HG02759 (cell line): ENCODE data around the gene TRIM44.

Source experiments
- ATAC-seq: cut with Tn5 transposase; IDR thresholded peaks from one replicate; pipeline ENCODE4 v1.9.1; 2021; ENCODE audit warnings: mild to moderate bottlenecking, moderate library complexity; ENCODE audit not compliant: unreplicated experiment

TRIM44 gene

GRCh38 chr11:35671396-35672127, 9.0 kb downstream of the TRIM44 start:
- no peak for ATAC-seq

- ATAC-seq, result no peak
Measured at GRCh38 chr11:35672608-35673007, 10.0 kb downstream of the TRIM44 start.

DNA sequence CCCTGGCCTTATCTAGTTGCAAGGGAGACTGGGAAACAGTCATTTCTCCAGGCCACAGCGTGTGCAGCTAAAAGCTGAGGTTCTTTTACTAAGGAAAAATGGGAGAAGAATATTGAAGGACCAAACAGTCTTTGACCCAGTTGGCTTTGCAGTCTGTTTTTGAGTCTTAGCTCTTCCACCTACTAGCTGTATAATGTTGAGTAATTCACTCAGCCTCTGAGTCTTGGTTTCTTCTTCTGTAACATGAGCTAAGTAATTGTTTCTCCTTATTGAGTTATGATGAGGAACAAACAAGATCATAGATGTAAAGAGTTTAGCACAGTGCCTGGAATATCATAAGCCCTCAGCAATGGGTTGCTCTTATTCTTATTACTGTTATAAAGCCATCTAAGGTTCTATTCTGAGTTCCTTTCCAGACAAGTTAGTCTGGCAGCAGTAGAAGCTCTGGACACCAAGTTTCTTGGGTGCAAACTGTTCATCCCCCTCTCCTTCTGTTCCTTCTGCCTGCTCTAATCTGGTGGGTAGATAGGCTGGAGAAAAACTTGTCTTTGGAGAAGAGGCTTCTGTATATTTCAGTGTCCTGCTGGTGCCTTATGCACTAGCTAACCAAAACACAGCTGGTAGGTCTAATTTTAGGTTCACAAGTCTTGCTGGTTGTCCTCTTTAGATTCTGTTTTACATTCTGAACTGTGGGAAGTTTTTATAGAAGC, 13.5 kb downstream of the TRIM44 start:
- peak; percentile 62 for ATAC-seq

DNA sequence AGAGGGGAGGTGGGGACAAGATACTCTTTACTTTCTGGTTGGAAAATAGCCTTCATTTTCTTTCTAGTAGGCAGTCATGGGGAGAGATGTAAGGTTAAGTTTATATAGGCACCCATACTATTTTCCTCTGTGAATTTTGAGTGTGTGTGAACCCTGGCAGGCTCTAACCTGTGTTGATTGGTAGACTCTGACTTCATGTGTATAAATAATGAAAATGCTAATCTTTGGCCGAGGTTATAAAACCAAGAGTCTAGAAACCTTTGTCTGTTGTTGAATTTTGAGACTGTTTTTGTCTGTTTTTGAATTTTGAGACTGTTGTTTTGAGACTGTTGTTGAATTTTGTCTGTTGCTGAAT, 14.0 kb downstream of the TRIM44 start:
- no peak for ATAC-seq

GRCh38 chr11:35677904-35678303, 15.3 kb downstream of the TRIM44 start:
- no peak for ATAC-seq

- ATAC-seq, result no peak
Measured at GRCh38 chr11:35678471-35678870, 15.9 kb downstream of the TRIM44 start.

DNA sequence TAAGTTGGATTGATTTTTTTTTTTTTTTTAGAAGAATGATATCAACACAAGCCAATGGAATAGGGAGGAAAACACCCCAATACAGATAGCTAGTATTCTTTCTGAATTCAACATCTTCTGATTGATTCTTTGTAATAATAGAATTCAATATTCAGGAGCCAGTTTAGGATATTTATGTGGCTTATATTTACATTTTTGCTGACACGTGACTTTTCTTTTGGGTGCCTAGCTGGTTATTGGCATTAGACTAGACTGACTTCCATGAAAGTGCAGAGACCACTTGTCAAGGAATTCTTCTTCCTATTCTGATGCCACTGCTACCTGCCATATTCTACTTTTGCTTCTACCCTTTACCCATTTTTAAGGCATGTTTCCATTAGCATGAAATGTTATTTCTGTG, 16.4 kb downstream of the TRIM44 start:
- ATAC-seq, result no peak

DNA sequence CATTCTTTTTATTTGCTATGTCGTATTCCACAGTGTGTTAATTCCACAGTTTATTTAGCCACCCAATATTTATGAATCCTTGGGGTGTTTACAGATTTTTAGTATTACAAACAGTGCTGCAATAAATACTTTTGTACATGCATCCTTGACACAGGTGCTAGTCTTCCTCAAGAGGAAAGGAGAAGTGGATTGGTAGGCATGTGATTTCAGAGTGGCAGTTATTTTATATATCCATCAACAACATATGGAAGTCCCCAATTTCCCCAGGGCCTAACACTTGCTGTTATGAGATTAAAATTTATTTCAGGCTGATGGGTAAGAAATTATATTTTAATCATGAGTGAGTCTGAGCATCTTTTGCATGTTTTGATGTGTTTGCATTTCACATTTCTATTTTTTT, 17.9 kb downstream of the TRIM44 start:
- ATAC-seq, result no peak

DNA sequence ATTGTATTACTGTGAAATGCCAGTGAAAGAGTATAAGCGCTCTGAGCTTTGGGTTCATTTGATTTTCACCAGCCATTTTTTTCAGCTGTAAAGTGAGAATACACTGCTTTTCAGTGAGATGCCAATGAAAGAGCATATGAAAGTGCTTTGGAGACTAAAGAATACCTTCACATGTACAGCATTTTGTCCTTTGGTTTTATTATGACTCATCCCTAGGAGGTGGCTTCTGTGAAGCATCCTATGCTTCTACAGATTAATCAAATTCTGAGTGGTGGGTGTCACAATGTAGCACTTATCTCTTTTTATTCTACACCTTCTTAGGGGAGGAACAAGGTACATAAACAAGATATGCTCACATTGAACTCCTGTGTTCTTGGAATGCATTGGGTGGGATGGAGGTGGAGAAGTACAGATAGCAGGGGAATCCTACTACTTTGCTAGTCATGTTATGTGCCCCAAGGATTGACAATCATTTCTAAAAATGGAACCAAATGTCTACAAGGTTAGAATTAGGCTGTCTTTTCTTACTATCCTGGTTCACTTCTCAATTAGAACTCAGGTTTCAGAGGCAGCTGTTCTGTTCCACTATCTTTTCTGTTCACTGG, 18.7 kb downstream of the TRIM44 start:
- ATAC-seq, result peak; percentile 40

DNA sequence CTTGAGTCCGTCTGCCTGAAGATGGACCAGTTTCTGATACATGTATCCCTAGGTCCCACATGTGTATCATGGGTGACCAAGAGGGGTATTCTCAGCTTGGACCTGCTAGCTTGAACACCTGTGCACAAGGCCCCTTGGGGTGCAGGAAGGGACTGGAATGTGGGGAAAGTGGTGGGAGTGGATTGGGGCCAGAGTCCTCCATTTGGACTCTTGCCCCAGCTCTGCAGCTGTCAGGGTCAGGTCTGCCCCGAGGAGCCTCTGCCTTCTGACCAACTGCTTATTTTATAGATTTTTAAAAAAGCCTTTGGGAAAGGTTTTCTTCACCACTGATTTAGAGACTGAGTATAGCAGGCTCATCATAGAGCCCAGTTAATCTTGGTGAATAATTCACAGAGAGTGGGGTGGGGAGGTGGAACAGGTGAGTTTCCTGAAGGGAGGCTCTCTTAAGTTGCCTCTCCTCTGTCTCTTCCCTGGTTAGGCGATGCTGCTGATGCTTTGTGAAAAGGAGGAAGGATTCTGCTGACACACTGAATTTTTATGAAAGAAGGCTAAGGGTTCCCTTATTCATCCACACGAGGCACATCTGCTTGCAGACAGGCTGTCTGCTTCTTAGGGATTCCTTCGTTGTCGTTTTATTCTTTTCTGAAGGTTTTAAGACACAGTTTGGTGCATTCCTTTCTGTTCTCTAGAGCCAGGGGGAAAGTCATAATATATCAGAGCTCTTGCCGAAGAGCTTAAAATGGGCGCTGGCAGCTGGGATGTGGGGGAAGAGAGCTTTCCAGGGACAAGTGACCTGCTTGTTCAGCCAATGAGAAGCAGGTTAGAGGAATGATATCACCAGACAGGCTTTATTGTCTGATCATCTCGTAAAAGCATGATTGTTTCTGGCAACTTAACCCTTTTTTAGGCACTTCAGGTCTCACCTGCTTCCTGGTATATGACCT, 19.9 kb downstream of the TRIM44 start:
- ATAC-seq, result no peak

- ATAC-seq, result peak; percentile 54
Measured at GRCh38 chr11:35683728-35684339, 21.3 kb downstream of the TRIM44 start.

DNA sequence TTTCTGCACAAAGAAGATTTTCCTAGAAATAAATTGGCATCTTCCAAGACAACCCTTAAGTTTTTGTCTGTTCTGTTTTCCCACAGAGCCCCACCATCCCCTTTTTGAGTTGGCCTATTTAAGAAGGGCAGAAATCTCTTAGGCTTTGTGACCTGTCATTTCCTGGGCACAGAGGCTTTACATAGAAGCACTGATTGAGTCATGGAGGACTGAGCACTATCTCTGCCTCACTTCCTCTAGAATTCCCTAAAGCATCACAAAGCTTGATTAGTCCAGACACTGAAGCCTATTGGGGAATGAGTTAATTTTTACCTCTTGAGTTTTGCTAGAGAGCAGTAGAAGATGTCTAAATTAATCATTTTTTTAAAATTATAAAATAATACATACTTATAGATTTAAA, 25.4 kb downstream of the TRIM44 start:
- ATAC-seq, result peak; percentile 42

- ATAC-seq, result no peak
Measured at GRCh38 chr11:35689081-35689996, 26.8 kb downstream of the TRIM44 start.

- no peak for ATAC-seq
Measured at GRCh38 chr11:35702126-35702525, 39.6 kb downstream of the TRIM44 start.

DNA sequence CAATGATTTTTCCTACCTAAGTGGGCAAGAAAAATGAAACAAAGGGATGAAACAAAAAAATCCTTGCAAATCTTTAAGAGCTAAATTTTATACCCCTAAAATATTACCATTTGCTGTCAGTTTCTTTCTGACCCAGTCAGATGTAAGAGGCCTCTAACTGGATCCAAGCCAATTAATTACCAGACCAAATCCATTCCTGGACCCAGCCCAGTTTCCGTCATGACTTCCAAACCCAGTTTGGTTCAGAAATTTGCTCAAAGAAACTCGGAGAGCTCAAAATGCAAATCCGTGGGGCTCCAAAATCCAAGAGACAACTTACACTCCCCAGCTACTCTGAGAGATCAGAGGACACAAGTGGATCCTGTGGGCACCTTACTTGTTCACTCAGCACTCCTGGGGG, 46.8 kb downstream of the TRIM44 start:
- ATAC-seq, result no peak

- ATAC-seq, result no peak
Measured at GRCh38 chr11:35711173-35711910, 48.8 kb downstream of the TRIM44 start.

- no peak for ATAC-seq
Measured at GRCh38 chr11:35711924-35712323, 49.3 kb downstream of the TRIM44 start.

GRCh38 chr11:35712533-35712932, 50.0 kb downstream of the TRIM44 start:
- no peak for ATAC-seq
